LNCAP (cell line): Measurements from ENCODE around the gene ZBTB5.

ENCODE experiments used
- CTCF ChIP-seq: fragments of 450-650 bp; IDR thresholded peaks from 2 replicates; pipeline ENCODE4 v1.5.1; 2017; ENCODE audit warnings: mild to moderate bottlenecking

Gene ZBTB5

GRCh38 chr9:37474438-37474837, 9.2 kb upstream of the ZBTB5 start:
- no peak for TF ChIP-seq CTCF

- TF ChIP-seq CTCF = no peak
Measured at GRCh38 chr9:37471942-37472684, 6.9 kb upstream of the ZBTB5 start.

GRCh38 chr9:37468620-37469019, 3.4 kb upstream of the ZBTB5 start:
- TF ChIP-seq CTCF = no peak

- no peak for TF ChIP-seq CTCF
Measured at GRCh38 chr9:37466037-37466709, 923 bp upstream of the ZBTB5 start.

GRCh38 chr9:37464426-37465248, 613 bp downstream of the ZBTB5 start:
- TF ChIP-seq CTCF = no peak

- no peak for TF ChIP-seq CTCF
Measured at GRCh38 chr9:37464006-37464405, 1.2 kb downstream of the ZBTB5 start.

GRCh38 chr9:37456817-37457216, 8.4 kb downstream of the ZBTB5 start:
- no peak for TF ChIP-seq CTCF
